ENCODE measurements around the gene GALNT7. TPM values are rescaled to one million over a fixed set of nuclear protein-coding genes. Genes with fewer than 3 reads are reported as not detected.

GALNT7 gene
- total and polyA plus RNA-seq, 2 donors (not counting 3 experiments of a cell fraction or from before 2014, with no cell fraction given): 19.6 to 54.6 TPM

GRCh38 chr4:173134426-173134825 lies 34.2 kb upstream of the GALNT7 start:
- no peaks in the 10 kb centered on the region for H4K20me1 ChIP-seq (replicated peaks; ENCODE audit: control insufficient read depth, extremely low read depth, insufficient read depth, low read length)
- no peaks in the 10 kb centered on the region for H3K9me1 ChIP-seq (replicated peaks; ENCODE audit: control insufficient read depth, extremely low read depth, insufficient read depth, low read length)
- ChIA-PET POLR2A (no interaction called here), CTCF (no interaction called here)
- H3K4me2 ChIP-seq (ENCODE audit: insufficient read depth, low read length): no peak overlapping the region
- no peaks in the 10 kb centered on the region for H3K79me2 ChIP-seq (ENCODE audit: control insufficient read depth, insufficient read depth, low read length)
- no TSS peak for BruUV-seq (replicated peaks)
- dilution Hi-C loops (cut with MboI; ENCODE audit: extremely low pct_ligation_motif_present, low sequenced_read_pairs) (no loop called here), intact Hi-C loops (cut with micrococcal nuclease) (no loop called here)
- no peak overlapping the region for H3K4me3 ChIP-seq (replicated peaks in 1 of 3; ENCODE audit: insufficient read depth in 1 of 3, low read depth in 1 of 3, low read length in 3 of 3)
- no peak overlapping the region for H2AFZ ChIP-seq (ENCODE audit: low read depth, low read length)
- H3K27ac ChIP-seq (ENCODE audit: insufficient read depth, low read depth, low read length): no peak overlapping the region
- FAIRE-seq (no peak), DNase-seq (ENCODE audit: low read depth, low spot score) (no peak)
- no peaks in the 10 kb centered on the region for H3K4me1 ChIP-seq (ENCODE audit: control insufficient read depth, extremely low read depth, insufficient read depth, low read length)
- H3K9ac ChIP-seq (replicated peaks; ENCODE audit: extremely low read depth, insufficient read depth, low read length): no peak overlapping the region
- H3K27me3 ChIP-seq (ENCODE audit: control insufficient read depth in 2 of 2, insufficient read depth in 2 of 2, low read length in 2 of 2): no peaks in the 10 kb centered on the region
- H3K36me3 ChIP-seq (ENCODE audit: control insufficient read depth in 2 of 2, extremely low read depth in 1 of 2, insufficient read depth in 2 of 2, low read length in 2 of 2): no peaks in the 10 kb centered on the region
- TF ChIP-seq POLR2AphosphoS5 (IDR thresholded peaks at IDR 0.05; ENCODE audit: insufficient read depth, low read depth, low read length): no peak
- no peak for TF ChIP-seq GATA2 (IDR thresholded peaks at IDR 0.05; ENCODE audit: insufficient read depth, insufficient read length, low read depth, low read length)
- TF ChIP-seq POLR2A (IDR thresholded peaks at IDR 0.05; ENCODE audit: low read depth, low read length): no peak
- no peak for TF ChIP-seq JUN (IDR thresholded peaks at IDR 0.05; ENCODE audit: borderline replicate concordance, insufficient read depth, insufficient read length, low read depth)
- TF ChIP-seq EZH2 (IDR thresholded peaks at IDR 0.05; ENCODE audit: borderline replicate concordance, low read depth, low read length, severe bottlenecking): no peak
- no peak for TF ChIP-seq MAX (IDR thresholded peaks at IDR 0.05; ENCODE audit: insufficient read depth, insufficient read length)
- no peak for TF ChIP-seq FOS (IDR thresholded peaks at IDR 0.05; ENCODE audit: borderline replicate concordance, insufficient read depth, low read length)
- TF ChIP-seq MYC (IDR thresholded peaks at IDR 0.05; ENCODE audit: low read depth, low read length): no peak
- TF ChIP-seq, protein P1, sequence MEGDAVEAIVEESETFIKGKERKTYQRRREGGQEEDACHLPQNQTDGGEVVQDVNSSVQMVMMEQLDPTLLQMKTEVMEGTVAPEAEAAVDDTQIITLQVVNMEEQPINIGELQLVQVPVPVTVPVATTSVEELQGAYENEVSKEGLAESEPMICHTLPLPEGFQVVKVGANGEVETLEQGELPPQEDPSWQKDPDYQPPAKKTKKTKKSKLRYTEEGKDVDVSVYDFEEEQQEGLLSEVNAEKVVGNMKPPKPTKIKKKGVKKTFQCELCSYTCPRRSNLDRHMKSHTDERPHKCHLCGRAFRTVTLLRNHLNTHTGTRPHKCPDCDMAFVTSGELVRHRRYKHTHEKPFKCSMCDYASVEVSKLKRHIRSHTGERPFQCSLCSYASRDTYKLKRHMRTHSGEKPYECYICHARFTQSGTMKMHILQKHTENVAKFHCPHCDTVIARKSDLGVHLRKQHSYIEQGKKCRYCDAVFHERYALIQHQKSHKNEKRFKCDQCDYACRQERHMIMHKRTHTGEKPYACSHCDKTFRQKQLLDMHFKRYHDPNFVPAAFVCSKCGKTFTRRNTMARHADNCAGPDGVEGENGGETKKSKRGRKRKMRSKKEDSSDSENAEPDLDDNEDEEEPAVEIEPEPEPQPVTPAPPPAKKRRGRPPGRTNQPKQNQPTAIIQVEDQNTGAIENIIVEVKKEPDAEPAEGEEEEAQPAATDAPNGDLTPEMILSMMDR (IDR thresholded peaks at IDR 0.05; ENCODE audit: extremely low read depth in 1 of 2, insufficient read depth in 1 of 2, low read depth in 1 of 2, low read length in 2 of 2): no peak
- H3K9me3 ChIP-seq (replicated peaks; ENCODE audit: control insufficient read depth, insufficient read depth, low read length): no peaks in the 10 kb centered on the region

Data from endothelial cell of umbilical vein (primary cell).